Esophagus muscularis mucosa (tissue), 4 donors: ENCODE data around the gene KCNA3. TPM values are rescaled to one million over a fixed set of nuclear protein-coding genes. Genes with fewer than 3 reads are reported as not detected.

Experiments
- DNase-seq: peaks from one replicate; pipeline ENCODE4 v3.0.0-alpha.2; 2017; ENCODE audit errors: extremely low spot score
- H3K27ac ChIP-seq, 4 donors: fragments of 200-600 bp; sonication (generic); replicated peaks in 1 of 4; 1 replicate in 3 of 4; 2 replicates in 1 of 4; pipeline ENCODE4 v1.5.1; 2016 to 2019; ENCODE audit warnings: mild to moderate bottlenecking in 1 of 4
- H3K27me3 ChIP-seq, 4 donors: fragments of 200-600 bp; sonication (generic); one replicate each; pipeline versions ENCODE4 v1.5.1 to v1.6.0; 2016 to 2019
- H3K36me3 ChIP-seq, 4 donors: fragments of 200-600 bp; sonication (generic); one replicate each; pipeline ENCODE4 v1.5.1; 2016 to 2019
- H3K4me1 ChIP-seq, 4 donors: fragments of 200-600 bp; sonication (generic); one replicate each; pipeline ENCODE4 v1.5.1; 2016 to 2019
- H3K4me3 ChIP-seq, 4 donors: fragments of 200-600 bp; sonication (generic); 1 replicate in 2 of 4; 2 replicates in 2 of 4; pipeline ENCODE4 v1.5.1; 2016 to 2019; ENCODE audit warnings: mild to moderate bottlenecking in 4 of 4, moderate library complexity in 1 of 4
- H3K9me3 ChIP-seq, 4 donors: fragments of 200-600 bp; sonication (generic); 1 replicate in 3 of 4; 2 replicates in 1 of 4; pipeline ENCODE4 v1.5.1; 2016 to 2019
- CTCF ChIP-seq, 3 experiments: fragments of 200-600 bp in 2 of 3; fragments of 450-650 bp in 1 of 3; sonication (generic) in 2 of 3; IDR thresholded peaks; one replicate each; pipeline ENCODE4 v1.5.1; 2017 to 2019; ENCODE audit warnings: antibody characterized with exemption in 3 of 3, mild to moderate bottlenecking in 2 of 3, moderate library complexity in 1 of 3
- EP300 ChIP-seq: sonication (generic); formaldehyde crosslinking; IDR thresholded peaks from one replicate; pipeline ENCODE4 v1.6.1; 2017; ENCODE audit warnings: antibody characterized with exemption
- POLR2A ChIP-seq: fragments of 450-650 bp; IDR thresholded peaks from one replicate; pipeline ENCODE4 v1.6.1; 2017; ENCODE audit warnings: antibody characterized with exemption, moderate library complexity, mild to moderate bottlenecking, low read depth
- POLR2AphosphoS5 ChIP-seq, 2 donors: sonication (generic); formaldehyde crosslinking; IDR thresholded peaks; one replicate each; pipeline ENCODE4 v1.6.1; 2017; ENCODE audit warnings: antibody characterized with exemption in 2 of 2
- WGBS: methylation state at CpG from one replicate; pipeline ENCODE4 v1.1.5; 2018; 5-methylcytosine and 5-hydroxymethylcytosine counted together
- intact Hi-C: fragments of 100-400 bp; cut with DNase I; formaldehyde crosslinking; loops from one replicate; pipeline ENCODE4 v1.15.1; 2023
- total RNA-seq, 4 donors: library from RNA; depleted of rRNA; stranded (reverse); fragments of >200 nt; gene quantifications; one replicate each; pipeline versions ENCODE4 v1.1.0 to v1.2.1, GENCODE V29; 2016

The KCNA3 gene
- total RNA-seq, 4 donors from 2014 or later, result 0.80 to 3.1 (median 1.6) TPM

- TF ChIP-seq POLR2AphosphoS5 (IDR thresholded peaks at IDR 0.05), result no peak
- no peak for TF ChIP-seq CTCF (IDR thresholded peaks at IDR 0.05)
- no peak for TF ChIP-seq POLR2A
- TF ChIP-seq EP300, result no peak
- intact Hi-C loops, result no loop called here
- no peaks in the 10 kb centered on the region for H3K36me3 ChIP-seq
Observed at GRCh38 chr1:110657351-110657750, 17.4 kb downstream of the KCNA3 start.

GRCh38 chr1:110650609-110651008 lies 24.1 kb downstream of the KCNA3 start:
- Histone ChIP-seq H3K27ac (no peak overlapping the region), H3K4me3 (no peak overlapping the region), H3K27me3 (peaks cover 0 to 12% (median 0%) of the 10 kb centered on the region in 4 donors), H3K4me1 (peaks cover 0 to 23% (median 16%) of the 10 kb centered on the region in 4 donors), H3K36me3 (no peaks in the 10 kb centered on the region), H3K9me3 (no peaks in the 10 kb centered on the region)
- WGBS, result 87% methylated on average over 2 of the region's 2 CpGs
- TF ChIP-seq EP300 (no peak), POLR2A (no peak), CTCF (IDR thresholded peaks at IDR 0.05) (no peak), POLR2AphosphoS5 (IDR thresholded peaks at IDR 0.05) (no peak)
- intact Hi-C loops, result no loop called here
- no peak for DNase-seq

More at GRCh38 chr1:110657351-110657750, 17.4 kb downstream of the KCNA3 start:
- 70% methylated on average over 2 of the region's 2 CpGs for WGBS
- Histone ChIP-seq H3K9me3 (no peaks in the 10 kb centered on the region), H3K4me3 (no peak overlapping the region), H3K27me3 (peaks cover 0 to 12% (median 0%) of the 10 kb centered on the region in 4 donors), H3K27ac (no peak overlapping the region), H3K4me1 (no peaks in the 10 kb centered on the region)
- no peak for DNase-seq

GRCh38 chr1:110648417-110648816 lies 26.3 kb downstream of the KCNA3 start:
- Histone ChIP-seq H3K4me3 (no peak overlapping the region), H3K9me3 (no peaks in the 10 kb centered on the region), H3K27ac (no peak overlapping the region), H3K4me1 (peaks cover 0 to 25% (median 17%) of the 10 kb centered on the region in 4 donors), H3K36me3 (no peaks in the 10 kb centered on the region), H3K27me3 (peaks cover 0 to 19% (median 0%) of the 10 kb centered on the region in 4 donors)
- no peak for DNase-seq
- no peak for TF ChIP-seq EP300
- no peak for TF ChIP-seq POLR2AphosphoS5 (IDR thresholded peaks at IDR 0.05)
- TF ChIP-seq POLR2A, result no peak
- no peak for TF ChIP-seq CTCF (IDR thresholded peaks at IDR 0.05)
- 71% methylated on average over 2 of the region's 2 CpGs for whole genome bisulfite sequencing
- intact Hi-C loops, result no loop called here

- no peak for TF ChIP-seq CTCF (IDR thresholded peaks at IDR 0.05)
- no peak for TF ChIP-seq EP300
- TF ChIP-seq POLR2AphosphoS5 (IDR thresholded peaks at IDR 0.05), result no peak
- TF ChIP-seq POLR2A, result no peak
- H3K27me3 ChIP-seq, result peaks cover 0 to 19% (median 0%) of the 10 kb centered on the region in 4 donors
- no peak for DNase-seq
- H3K4me3 ChIP-seq, result no peak overlapping the region
- no peaks in the 10 kb centered on the region for H3K9me3 ChIP-seq
- peak overlapping the region in 2 of 4 donors; percentile 5 to 8 for H3K27ac ChIP-seq
- intact Hi-C loops, result no loop called here
- H3K36me3 ChIP-seq, result no peaks in the 10 kb centered on the region
- peaks cover 0 to 25% (median 17%) of the 10 kb centered on the region in 4 donors for H3K4me1 ChIP-seq
- WGBS, result 33% methylated on average over 5 of the region's 5 CpGs
Observed at GRCh38 chr1:110647254-110647891, 27.4 kb downstream of the KCNA3 start.
